ENCODE data around the gene ACY1. TPM values are rescaled to one million over a fixed set of nuclear protein-coding genes. Genes with fewer than 3 reads are reported as not detected.

ACY1 gene
- total RNA-seq, 2 experiments from 2014 or later, result 3.3 to 4.0 TPM

GRCh38 chr3:51997935-51998596 is 14.7 kb downstream of the ACY1 start:
- ChIA-PET POLR2A (interaction anchor here (0.5 kb wide), 1 partner anchor 304 kb away, joined by 5 read pairs; no protein-coding TSS in a partner anchor), CTCF (ENCODE audit: unreplicated experiment) (no interaction called here)
- Histone ChIP-seq H3K4me1 (ENCODE audit: insufficient read depth, low read length, poor library complexity, severe bottlenecking) (peaks cover 20% of the 10 kb centered on the region), H2AFZ (ENCODE audit: low read length) (no peak overlapping the region), H4K20me1 (ENCODE audit: insufficient read depth, low read length) (peaks cover 6% of the 10 kb centered on the region; the same call in 1 of the 2 replicates), H3K79me2 (ENCODE audit: insufficient read depth, low read depth, low read length) (peaks cover 24% of the 10 kb centered on the region), H3K9me2 (ENCODE audit: insufficient read depth, low read length) (no peaks in the 10 kb centered on the region), H3K4me2 (ENCODE audit: low read length) (no peak overlapping the region), H3K9me3 (ENCODE audit: low read length) (no peaks in the 10 kb centered on the region), H3K36me3 (ENCODE audit: insufficient read depth, low read length) (peaks cover 25% of the 10 kb centered on the region), H3K27ac (ENCODE audit: low read depth, low read length, poor library complexity, severe bottlenecking) (no peak overlapping the region), H3K4me3 (ENCODE audit: low read depth, low read length, poor library complexity, severe bottlenecking) (no peak overlapping the region)
- intact Hi-C loops (cut with micrococcal nuclease; ENCODE audit: unreplicated experiment), result no loop called here
- no peak for TF ChIP-seq CTCF (conservative IDR thresholded peaks at IDR 0.05; ENCODE audit: low read length)
- TF ChIP-seq EZH2phosphoT487 (IDR thresholded peaks at IDR 0.05; ENCODE audit: borderline replicate concordance, low read depth, low read length), result no peak
- no TSS peak for BruUV-seq (replicated peaks)
- no peak for DNase-seq (ENCODE audit: low spot score)

GRCh38 chr3:51998774-51999173 is 15.4 kb downstream of the ACY1 start:
- Histone ChIP-seq H3K27ac (ENCODE audit: low read depth, low read length, poor library complexity, severe bottlenecking) (no peak overlapping the region), H3K36me3 (ENCODE audit: insufficient read depth, low read length) (peaks cover 18% of the 10 kb centered on the region), H3K4me3 (ENCODE audit: low read depth, low read length, poor library complexity, severe bottlenecking) (no peak overlapping the region), H3K9me2 (ENCODE audit: insufficient read depth, low read length) (no peaks in the 10 kb centered on the region), H3K4me2 (ENCODE audit: low read length) (no peak overlapping the region), H4K20me1 (ENCODE audit: insufficient read depth, low read length) (peaks cover 6% of the 10 kb centered on the region; the same call in 1 of the 2 replicates), H3K79me2 (ENCODE audit: insufficient read depth, low read depth, low read length) (peaks cover 20% of the 10 kb centered on the region), H3K4me1 (ENCODE audit: insufficient read depth, low read length, poor library complexity, severe bottlenecking) (peaks cover 20% of the 10 kb centered on the region), H2AFZ (ENCODE audit: low read length) (no peak overlapping the region), H3K9me3 (ENCODE audit: low read length) (no peaks in the 10 kb centered on the region)
- no peak for DNase-seq (ENCODE audit: low spot score)
- no peak for TF ChIP-seq EZH2phosphoT487 (IDR thresholded peaks at IDR 0.05; ENCODE audit: borderline replicate concordance, low read depth, low read length)
- no peak for TF ChIP-seq CTCF (conservative IDR thresholded peaks at IDR 0.05; ENCODE audit: low read length)
- ChIA-PET POLR2A (interaction anchor here (0.7 kb wide), 2 partner anchors 118 to 160 kb away, joined by 3 read pairs; no protein-coding TSS in a partner anchor), CTCF (ENCODE audit: unreplicated experiment) (no interaction called here)
- BruUV-seq (replicated peaks), result no TSS peak
- intact Hi-C loops (cut with micrococcal nuclease; ENCODE audit: unreplicated experiment), result no loop called here

- Histone ChIP-seq H3K4me1 (ENCODE audit: insufficient read depth, low read length, poor library complexity, severe bottlenecking) (peaks cover 9% of the 10 kb centered on the region), H3K79me2 (ENCODE audit: insufficient read depth, low read depth, low read length) (peaks cover 9% of the 10 kb centered on the region), H3K36me3 (ENCODE audit: insufficient read depth, low read length) (peaks cover 7% of the 10 kb centered on the region), H3K27ac (ENCODE audit: low read depth, low read length, poor library complexity, severe bottlenecking) (no peak overlapping the region), H3K4me3 (ENCODE audit: low read depth, low read length, poor library complexity, severe bottlenecking) (no peak overlapping the region), H3K4me2 (ENCODE audit: low read length) (no peak overlapping the region), H3K9me2 (ENCODE audit: insufficient read depth, low read length) (no peaks in the 10 kb centered on the region), H2AFZ (ENCODE audit: low read length) (no peak overlapping the region), H4K20me1 (ENCODE audit: insufficient read depth, low read length) (no peaks in the 10 kb centered on the region), H3K9me3 (ENCODE audit: low read length) (no peaks in the 10 kb centered on the region)
- POLR2A ChIA-PET, result no interaction called here
- CTCF ChIA-PET (ENCODE audit: unreplicated experiment), result no interaction called here
- TF ChIP-seq CTCF (conservative IDR thresholded peaks at IDR 0.05; ENCODE audit: low read length) (no peak), EZH2phosphoT487 (IDR thresholded peaks at IDR 0.05; ENCODE audit: borderline replicate concordance, low read depth, low read length) (no peak)
- no TSS peak for BruUV-seq (replicated peaks)
- intact Hi-C loops (cut with micrococcal nuclease; ENCODE audit: unreplicated experiment), result loop anchor here (2.0 to 5.0 kb wide), 2 partner anchors 339 to 447 kb away; partner anchors contain the start of gene SEMA3G
- DNase-seq (ENCODE audit: low spot score), result no peak
These were observed 16.5 kb downstream of the ACY1 start for GRCh38 chr3:51999846-52000245.

All from OCI-LY7 (cell line).